Neural progenitor cell (in vitro differentiated cells): ENCODE data around the gene DLG2.

Experiments used
- EZH2 ChIP-seq: fragments of 200-600 bp; sonication (generic); IDR thresholded peaks from 2 replicates; pipeline ENCODE4 v1.6.1; 2017; ENCODE audit warnings: antibody characterized with exemption, mild to moderate bottlenecking, moderate library complexity
- EZH2phosphoT487 ChIP-seq: fragments of 200-600 bp; sonication (generic); IDR thresholded peaks from 2 replicates; pipeline ENCODE4 v1.6.1; 2017; ENCODE audit warnings: antibody characterized with exemption
- TF ChIP-seq, protein P1 (sequence below): fragments of 200-600 bp; sonication (generic); IDR thresholded peaks from 2 replicates; pipeline ENCODE4 v1.5.1; 2017; ENCODE audit warnings: antibody characterized with exemption, mild to moderate bottlenecking

DNA sequence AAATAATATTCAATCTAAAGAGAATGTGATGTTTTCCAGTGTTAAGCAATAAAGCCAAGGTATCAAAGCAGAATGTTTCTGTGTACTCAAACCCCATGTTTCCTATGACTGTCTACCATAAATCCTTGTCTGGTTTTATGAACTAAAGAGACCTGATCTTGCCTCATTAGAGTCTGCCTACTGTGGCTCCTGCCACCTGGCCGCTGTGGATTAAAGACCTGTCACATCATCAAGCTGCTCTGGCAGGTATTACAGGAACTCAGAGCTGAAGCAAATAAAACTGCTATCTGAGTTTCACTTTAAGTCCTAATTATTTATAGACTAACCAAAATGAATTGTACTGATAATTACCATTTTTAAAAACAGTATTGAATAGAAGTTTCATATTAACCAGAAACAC, 2133.2 kb downstream of the DLG2 start:
- TF ChIP-seq, protein P1, sequence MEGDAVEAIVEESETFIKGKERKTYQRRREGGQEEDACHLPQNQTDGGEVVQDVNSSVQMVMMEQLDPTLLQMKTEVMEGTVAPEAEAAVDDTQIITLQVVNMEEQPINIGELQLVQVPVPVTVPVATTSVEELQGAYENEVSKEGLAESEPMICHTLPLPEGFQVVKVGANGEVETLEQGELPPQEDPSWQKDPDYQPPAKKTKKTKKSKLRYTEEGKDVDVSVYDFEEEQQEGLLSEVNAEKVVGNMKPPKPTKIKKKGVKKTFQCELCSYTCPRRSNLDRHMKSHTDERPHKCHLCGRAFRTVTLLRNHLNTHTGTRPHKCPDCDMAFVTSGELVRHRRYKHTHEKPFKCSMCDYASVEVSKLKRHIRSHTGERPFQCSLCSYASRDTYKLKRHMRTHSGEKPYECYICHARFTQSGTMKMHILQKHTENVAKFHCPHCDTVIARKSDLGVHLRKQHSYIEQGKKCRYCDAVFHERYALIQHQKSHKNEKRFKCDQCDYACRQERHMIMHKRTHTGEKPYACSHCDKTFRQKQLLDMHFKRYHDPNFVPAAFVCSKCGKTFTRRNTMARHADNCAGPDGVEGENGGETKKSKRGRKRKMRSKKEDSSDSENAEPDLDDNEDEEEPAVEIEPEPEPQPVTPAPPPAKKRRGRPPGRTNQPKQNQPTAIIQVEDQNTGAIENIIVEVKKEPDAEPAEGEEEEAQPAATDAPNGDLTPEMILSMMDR: no peak
- TF ChIP-seq EZH2 (no peak), EZH2phosphoT487 (no peak)
